ENCODE data around the gene GPR55.

The GPR55 gene

DNA sequence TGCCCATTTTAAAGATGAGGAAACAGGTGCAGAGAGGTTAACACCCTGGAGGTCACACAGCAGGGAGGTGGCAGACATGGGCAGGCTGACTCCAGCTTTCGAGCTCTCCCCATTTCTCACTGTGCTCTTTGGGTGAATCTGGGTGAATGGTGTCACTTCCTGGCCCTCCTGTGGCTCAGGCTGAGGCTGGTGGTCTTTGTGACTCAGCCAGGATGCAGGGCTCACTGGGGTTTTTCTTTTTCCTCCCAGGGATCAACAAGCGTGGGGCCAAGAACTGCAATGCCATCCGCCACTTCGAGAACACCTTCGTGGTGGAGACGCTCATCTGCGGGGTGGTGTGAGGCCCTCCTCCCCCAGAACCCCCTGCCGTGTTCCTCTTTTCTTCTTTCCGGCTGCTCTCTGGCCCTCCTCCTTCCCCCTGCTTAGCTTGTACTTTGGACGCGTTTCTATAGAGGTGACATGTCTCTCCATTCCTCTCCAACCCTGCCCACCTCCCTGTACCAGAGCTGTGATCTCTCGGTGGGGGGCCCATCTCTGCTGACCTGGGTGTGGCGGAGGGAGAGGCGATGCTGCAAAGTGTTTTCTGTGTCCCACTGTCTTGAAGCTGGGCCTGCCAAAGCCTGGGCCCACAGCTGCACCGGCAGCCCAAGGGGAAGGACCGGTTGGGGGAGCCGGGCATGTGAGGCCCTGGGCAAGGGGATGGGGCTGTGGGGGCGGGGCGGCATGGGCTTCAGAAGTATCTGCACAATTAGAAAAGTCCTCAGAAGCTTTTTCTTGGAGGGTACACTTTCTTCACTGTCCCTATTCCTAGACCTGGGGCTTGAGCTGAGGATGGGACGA is 47.1 kb downstream of the GPR55 start:
- DNase-seq, result no peak

DNA sequence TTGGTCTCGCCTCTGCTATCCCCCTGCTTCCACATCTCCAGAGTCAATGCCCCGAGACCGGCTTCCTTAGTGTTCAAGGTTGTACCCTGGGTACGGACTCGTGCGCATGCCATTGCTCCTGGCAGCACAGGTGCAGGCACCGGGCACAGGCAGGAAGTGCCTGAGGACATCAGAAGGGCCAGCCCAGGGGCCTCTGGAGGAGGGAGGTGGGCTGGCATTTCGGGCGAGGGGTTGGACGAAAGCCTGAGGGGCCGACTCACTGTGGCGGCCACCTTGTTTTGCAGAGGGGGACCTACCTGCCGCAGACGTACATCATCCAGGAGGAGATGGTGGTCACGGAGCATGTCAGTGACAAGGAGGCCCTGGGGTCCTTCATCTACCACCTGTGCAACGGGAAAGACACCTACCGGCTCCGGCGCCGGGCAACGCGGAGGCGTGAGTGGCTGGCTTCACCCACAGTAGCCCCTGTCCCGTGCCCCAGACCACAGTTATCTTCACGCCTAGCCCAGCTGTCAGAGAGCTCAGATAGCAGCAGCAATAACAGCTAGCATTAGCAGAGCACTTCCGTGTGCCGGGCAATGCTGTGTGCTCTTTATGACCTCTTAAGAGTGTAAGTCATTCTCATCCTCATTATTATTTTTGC is 47.8 kb downstream of the GPR55 start:
- no peak for DNase-seq

DNA sequence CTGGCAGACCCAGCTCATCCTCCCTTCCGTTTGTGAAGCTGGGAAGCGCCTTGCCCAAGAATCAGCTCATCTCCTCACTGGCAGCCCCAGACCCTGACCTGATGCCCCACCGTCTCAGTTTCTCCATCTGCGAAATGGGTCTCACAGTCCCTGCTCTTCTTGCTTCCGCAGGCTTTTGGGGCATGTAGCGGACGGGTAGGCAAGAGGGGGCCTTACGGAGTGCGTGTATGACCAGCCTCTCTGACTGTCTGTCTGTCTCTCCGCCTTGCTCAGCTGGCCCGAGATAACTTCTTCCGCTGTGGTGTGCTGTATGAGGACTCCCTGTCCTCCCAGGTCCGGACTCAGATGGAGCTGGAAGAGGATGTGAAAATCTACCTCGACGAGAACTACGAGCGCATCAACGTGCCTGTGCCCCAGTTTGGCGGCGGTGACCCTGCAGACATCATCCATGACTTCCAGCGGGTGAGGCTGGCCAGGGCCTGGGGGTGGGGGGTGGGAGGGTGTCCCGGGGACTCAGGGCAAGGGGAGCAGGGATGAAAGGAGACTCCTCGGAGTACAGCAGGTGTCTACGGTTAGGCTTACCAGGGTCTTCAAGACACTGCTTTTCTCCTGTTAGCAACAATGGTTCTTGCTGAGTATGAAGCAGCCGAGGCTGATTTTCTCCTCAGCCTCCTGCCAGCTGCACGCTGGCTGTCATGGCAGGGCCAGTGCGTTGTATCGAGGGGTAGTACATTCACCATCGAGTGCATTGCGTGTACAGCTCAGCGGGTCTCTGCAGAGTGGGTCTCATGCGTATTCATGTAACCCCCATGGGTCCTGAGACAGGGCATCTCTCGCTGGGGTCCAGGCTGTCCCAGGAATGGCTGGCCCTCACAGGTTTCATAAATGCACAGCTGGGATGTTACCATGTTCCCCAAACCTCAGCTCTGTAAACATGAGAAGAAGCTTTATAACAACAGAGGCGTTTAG is 49.4 kb downstream of the GPR55 start:
- no peak for DNase-seq

DNA sequence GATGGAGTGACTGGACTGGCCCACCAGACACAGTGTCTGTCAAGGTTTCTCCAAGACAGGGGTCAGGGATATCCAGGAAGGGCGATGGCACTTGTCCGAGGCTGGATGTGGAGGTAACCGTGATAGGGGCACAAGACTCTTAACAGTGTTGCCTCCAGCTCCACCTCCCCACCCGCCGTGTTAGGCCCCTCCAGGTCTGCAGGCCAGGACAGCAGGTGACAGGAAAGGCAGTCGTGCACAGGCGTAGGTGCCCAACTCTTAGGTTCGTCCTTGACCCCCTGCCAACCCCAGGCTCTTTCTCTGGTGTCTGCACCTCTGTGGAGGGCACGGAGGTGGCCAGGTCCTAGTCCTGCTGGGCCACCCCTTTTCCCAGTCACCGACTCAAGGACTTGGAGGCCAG is 50.2 kb downstream of the GPR55 start:
- no peak for DNase-seq

DNA sequence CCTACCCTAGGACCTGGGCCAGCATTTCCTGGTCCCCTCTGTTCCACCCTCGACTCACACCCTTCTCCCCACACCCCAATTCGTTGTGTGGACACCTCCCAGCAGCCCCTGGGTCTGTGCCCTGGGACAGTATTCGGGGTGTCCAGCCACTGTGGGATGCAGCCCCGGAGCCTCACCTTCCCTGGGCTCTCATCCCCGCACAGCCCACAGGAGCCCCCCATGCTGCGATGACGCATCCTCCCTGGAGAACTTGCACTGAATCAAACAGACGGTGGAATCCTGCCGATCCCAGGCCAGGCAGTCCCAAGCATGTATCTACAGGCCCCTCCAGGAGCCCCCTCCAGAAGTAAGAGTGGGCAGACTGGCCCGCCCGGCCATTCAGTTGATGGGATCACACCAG is 50.6 kb downstream of the GPR55 start:
- no peak for DNase-seq

DNA sequence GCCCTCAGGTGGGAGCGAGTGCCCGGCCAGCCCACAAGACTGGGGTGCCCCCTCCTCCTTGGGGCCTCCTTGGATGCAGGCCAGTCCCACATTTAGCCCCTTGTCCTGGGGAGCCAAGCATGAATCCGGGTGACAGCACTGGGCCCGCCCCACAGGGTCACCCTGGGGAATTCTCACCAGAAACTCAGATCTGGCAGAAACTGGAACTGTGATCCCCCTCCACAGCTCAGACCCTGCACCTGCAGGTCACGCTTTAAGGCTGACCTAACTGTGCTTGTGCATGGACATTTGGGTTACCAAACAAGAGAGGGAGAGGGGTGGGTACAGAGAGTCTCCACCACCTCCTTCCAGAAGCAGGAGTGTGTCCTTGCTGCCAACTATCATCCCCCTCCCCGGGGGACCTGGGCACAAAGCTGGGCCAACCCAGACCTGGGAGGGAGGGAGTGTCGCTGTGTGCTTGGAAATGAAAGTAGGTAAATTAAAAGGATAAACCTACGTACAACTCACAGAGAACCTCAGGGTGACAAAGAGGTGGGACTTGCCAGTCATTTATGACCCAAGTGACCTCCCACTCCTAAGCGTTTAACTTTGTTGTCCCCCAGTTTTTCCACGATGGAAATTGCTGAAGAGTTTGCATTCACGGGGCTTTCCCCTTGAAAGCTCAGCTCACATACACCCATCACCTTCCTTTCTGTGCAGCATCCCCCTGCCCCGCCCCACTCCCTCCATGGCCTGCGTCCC is 51.2 kb downstream of the GPR55 start:
- no peak for DNase-seq

DNA sequence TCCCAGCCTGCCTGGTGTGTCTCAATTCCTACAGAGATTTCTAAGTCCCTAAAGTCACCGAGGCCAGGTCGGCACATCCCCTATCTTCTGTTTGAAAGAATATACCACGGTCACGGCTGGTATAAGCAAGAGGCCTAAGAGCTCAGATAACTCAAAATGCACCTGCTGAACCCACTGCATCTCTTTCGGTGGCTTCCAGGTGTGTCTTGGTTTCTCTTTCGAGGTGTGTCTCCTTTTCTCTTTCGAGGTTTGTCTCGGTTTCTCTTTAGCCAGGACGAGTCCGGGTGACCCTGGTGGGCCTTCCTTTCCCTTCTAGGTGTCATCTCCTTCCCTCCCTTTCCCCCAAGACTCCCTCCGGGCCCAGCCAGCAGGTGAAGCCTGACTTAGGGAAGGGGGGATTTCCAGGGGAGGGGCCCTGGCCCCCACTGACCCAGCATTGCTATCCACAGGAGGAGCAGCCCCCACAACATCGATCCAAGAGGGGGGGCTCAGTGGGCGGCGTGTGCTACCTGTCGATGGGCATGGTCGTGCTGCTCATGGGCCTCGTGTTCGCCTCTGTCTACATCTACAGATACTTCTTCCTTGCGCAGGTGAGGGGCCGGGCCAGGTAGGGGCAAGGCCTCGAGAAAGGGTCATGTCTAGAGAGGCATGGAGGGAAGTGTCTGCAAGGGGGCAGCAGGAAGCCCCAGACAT is 51.9 kb downstream of the GPR55 start:
- DNase-seq, result no peak

DNA sequence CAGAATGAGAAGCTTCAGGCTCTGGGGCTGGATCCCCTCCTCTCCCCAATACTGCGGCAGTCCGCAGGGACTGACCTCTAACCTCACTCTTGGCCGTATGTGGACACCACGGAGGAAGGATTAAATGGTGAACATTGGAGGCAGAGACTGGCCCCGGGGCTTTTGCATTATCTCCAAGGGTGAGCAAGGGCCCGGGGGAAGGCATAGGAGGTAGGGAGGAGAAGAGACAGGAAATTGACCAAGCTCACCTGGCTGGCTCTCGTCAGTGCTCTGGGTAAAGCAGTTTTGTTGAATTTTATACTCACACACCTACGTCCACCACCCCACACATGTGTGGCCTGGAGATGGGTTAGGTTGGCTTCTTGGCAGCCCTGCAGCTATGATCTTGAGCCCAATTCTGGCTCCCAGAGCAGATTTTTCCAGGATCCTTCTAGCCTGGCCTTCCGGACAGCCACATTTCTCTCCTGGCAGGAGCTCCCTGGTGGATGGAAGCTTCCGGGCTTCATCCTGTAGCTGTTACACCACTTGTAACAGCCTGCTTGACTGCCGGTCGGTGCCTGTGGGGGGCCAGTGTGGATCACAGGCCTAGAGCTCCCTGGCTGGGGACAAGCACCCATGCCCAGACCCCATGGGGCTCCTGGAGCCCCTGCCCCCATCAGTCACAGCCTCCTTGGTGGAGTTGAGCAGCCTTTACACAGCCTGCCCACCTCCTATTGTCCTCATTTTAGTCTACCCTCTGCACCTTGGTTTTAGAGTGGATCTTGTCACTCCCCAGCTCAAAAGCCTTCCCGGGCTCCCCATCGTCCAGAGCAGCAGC is 52.7 kb downstream of the GPR55 start:
- no peak for DNase-seq

DNA sequence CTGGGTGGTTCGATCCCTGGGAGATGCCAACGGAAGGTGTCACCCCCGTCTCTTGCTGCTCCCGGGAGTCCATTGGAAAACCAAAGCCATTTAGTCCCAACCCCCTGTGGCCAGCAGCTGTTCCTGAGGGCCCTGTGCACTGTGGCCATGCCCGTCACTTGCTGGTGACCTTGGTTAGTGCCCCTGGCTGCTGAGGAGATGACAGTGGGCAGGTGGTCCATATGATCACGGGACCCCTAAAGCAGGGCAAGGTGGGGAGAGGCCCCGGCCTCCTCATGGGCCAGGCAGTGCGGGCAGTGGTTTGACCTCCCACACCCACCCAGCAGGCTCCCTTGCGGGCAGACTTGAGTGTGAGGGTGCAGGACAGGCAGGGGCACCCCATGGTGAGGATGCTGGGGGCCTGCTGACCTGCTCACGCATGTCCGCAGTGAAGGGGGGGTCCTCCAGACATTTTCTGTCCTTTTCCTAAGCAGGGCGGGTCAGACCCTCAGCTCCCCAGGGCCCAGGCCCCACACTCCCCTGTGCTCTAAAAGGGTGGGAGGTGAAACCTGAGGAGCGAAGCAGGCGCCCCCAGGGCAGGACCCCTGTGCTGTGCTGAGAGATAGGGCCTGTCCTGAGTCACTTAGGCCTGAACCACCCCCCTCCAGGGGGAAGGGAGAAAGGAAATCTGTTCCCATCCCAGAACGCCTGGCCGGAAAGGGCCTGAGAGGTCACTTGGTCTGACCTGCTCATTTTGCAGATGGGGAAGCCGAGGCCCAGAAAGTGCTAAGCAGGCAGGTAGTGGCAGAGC is 53.5 kb downstream of the GPR55 start:
- no peak for DNase-seq

DNA sequence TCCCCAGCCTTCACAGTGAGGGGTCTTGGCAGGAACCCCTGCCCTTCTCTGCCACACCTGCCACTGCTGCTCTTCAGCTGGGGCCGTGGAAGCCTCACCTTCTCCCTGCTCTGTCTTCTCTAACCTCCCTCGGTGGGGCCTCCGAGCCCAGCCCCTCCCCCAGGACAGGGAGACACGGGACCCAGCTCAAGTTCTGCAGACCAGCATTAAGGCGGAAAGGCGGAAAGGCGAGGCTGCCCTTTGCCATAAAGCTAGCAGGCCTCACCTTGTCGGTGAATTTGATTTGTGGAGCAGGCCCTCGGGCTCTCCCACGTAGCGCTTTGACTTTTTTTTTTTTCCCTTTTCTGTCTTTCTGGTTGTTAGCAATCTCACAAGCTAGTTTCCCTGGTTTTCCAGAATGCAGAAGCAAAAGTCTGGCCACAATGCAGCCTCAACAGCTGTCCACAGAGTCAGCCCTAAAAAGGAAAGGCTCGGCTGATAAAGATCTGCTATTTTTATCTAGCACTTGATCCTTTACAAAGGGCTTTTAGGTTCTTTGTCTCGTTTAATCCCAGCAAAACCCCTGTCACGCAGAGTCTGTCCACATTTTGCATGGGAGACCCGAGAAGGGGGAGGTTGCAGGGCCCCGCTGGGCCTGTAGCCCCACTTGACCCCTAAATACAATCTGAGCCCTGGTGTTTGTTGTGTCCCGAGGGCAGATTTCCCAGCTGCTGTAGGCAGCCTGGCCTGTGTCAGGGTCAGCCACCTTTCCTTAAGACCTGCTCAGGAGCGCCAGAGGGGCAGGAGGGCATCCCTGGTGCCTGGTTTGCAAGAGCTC is 54.3 kb downstream of the GPR55 start:
- DNase-seq, result no peak

DNA sequence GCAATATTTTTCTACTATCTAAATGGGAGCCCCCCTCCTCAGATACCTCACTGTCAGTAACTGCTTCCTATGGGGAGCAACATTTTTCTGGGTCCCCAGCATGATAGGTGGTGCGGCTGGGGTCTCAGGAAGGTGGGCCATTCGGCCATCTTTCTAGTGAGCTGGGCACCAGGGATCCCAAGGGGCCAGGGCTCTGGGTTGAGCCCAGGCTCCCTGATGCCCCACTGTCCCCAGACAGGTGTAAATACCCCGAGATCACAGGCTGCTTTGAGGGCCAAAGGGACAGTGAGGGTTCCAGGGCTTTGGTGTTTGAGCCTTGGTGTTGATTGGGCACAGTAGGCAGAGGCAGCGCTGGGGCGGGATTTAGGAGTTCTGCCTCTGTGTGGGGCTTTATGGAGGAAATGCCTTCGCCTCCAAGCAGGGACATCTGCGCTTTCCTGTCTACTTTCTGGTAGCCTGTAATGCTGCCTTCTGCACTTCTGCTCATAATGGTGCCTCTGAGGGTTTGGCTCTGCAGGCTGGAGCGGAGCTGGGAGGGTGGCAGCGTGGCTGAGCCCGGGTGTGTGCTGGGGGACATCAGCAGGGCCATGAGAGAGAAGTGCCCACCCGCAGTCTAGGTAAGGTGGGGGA is 55.0 kb downstream of the GPR55 start:
- DNase-seq, result no peak

DNA sequence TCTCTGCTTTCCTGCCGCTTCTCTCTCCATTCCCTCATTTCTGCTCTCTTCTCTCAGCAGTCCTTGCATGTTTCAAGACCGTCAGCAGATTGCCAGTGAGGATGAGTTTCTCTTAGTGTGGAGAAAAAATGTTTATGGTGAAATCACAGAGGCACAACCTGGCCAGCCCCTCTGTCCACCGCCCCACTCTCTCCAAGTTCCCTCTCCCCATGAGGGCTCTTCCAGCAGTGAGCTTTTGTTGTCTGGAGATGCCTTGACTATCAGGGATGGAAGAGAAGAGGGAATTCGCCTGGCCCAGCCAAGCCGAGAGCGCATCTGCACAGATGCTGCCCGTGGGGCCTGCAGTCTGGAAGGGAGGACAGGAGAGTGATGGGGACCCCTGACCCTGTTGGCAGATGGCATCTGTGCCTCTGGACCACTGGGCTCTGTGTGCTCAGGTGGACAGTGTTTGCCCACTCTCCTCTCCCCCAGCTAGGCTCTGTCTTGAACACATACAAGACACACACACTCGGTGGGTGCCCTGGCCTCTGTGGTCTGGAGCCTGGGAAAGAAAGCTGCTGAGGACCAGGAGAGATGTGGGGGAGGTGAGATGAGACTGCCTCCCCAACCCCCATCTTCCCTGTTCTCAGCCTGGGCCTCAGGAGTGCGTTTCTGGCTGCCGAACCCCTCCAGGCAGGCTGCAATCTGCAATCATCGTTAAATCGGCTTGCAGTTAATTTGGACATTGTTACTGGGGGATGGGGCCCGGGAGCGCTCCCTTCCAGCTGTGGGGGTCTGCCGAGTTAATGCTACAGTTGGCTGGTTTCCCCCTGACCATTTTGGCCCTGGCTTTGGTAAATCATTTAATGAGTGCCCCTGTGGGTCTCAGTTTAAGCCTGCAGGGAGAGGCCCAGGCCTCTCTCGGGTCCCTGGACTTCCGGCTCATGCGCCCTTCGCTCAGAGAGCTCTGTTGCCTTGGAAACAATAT is 55.8 kb downstream of the GPR55 start:
- no peak for DNase-seq

DNA sequence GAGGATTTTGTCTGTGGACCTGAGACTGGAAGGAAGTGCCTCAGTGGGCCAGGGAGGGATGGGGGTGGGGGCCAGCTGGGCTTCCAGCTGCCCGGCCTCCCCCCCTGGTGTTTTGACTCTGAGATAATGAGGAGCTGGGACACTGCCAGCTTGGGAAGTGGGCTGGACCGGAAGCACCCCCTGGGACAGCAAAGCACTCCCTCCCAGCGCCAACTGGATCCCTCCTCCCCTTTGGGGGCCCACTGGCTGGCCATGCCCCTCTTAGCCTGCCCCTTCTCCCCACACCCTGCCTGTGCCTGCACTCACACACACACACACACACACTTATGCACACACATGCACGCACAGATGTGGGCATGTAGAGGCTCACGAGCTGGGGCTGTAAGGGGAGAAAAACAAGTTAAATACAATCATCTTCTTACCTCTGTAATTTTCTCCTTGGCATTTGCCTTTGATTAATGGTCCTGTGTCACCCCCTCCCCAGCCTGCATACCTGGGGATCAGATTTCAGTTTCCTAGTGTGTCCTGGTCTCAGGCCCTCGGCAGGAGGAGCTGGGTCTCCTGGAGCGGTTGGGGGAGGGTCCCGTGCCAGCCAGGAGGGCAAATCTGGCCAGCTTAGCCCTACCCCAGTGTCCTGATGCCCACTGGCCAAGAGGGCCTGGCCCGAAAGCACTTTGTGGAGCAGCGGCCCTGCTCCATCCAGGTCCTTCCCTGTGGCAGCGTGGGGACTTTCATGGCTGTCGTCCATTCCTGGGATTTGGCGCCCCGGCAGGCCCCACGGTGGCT is 56.7 kb downstream of the GPR55 start:
- DNase-seq, result no peak

DNA sequence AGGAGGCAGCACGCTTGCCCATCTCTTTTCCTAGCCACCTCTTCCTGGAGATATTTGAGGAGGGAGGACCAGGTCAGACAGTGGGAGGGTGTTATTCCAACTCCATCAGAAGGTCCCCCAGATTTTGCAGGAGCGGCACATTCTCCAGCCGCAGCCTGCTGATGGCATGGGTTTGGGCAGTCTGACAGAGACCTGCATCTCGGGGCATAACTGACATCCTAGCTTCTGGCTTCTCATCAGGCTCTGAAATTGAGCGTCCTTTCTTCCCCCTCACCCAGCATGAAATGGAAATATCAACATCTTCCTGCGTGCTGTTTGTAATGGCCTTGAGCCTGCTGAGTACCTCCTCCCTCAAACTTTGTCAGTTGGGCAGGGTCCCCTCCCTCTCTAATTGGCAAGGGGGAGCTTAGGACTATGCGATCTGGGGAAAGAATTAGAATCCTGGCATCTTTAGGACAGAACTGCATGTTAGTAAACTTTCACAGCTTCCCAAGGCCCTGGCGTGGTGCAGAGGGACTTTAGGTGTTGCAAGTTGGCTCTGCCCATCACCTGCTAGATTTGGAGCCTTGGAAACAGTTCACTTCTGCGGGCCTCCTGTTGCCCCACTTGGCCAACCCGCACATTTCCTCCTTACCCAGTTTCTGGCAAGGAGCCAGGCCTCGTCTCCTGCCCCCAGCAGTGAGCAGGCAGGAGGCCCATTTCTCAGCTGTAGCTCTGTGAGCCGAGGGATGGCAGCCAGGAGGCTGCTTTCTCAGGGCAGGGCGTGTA is 58.1 kb downstream of the GPR55 start:
- DNase-seq, result no peak

DNA sequence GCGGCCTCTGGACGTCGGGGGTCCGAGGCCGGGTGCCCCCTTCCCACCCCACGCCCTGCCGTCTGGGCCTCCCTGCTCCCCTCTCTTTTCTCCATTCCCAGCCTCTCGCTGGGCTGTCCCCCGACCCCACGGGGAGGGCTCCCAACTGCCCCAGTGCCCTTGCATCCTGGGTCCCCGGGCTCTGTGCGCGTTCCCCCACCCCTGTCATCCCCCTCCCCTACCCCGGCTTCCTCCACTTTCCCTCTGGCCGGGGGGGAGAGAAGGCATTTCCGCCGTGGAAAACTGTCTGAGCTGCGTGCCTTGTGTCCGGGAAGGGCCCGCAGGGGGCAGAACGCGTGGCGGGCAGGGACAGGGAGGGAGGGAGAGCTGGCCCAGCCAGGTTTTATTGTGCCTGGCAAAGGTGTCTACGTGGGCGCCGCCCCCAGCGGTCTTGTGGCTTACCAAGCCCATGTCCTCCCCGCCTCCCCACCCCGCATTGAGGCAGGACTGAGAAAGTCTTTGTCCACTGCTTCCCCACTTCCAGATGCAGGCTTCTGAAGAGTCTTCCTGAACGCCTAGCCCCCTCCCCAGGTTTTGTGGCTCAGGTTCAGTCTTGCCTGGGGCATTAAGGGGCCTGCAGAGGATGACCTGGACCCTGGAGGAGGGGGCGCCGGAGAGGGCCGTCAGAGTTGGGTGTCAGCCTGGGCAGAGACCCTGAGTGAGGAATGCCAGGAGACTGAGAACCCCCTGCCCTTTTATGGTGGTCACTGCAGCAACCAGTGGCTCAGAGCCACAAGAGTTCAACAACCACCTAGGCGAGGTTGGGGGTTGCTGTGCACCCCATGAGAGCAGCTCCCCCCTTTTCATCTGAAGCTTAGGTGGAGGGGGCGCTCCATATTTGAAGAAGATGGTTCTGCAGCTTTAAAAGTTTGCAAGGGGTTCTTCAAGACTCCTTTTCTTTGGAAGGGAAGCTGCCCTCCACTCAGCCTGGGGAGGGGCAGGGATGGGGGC is 59.0 kb downstream of the GPR55 start:
- DNase-seq, result no peak

All from NCI-H1092 (cell line).